H1 (cell line): Measurements from ENCODE around the gene RPP30. TPM values are rescaled to one million over a fixed set of nuclear protein-coding genes. Genes with fewer than 3 reads are reported as not detected.
A peak's percentile ranks its signal among the peaks of the same experiment; 100 is the strongest.

Experiments used
- ASH2L ChIP-seq: fragments of 200-600, 300-600 bp; sonication (generic); IDR thresholded peaks from one replicate; pipeline ENCODE4 v1.7.1; 2017; ENCODE audit warnings: low read length
- SIX5 ChIP-seq: IDR thresholded peaks from 2 replicates; pipeline ENCODE4 v1.6.1; 2011; ENCODE audit warnings: mild to moderate bottlenecking, low read depth, low read length
- TCF12 ChIP-seq: IDR thresholded peaks from 2 replicates; pipeline ENCODE4 v1.6.1; 2011; ENCODE audit warnings: low read depth, mild to moderate bottlenecking, low read length
- polyA plus RNA-seq, 7 experiments: library from polyadenylated mRNA; depleted of rRNA in 3 of 7; stranded (reverse) in 5 of 7; unstranded in 2 of 7; fragments of >200 nt in 5 of 7; fragments of 200-250 nt in 2 of 7; gene quantifications; 1 replicate in 5 of 7; 2 replicates in 1 of 7; 4 replicates in 1 of 7; pipeline versions ENCODE4 v1.2.1 to v1.2.3, GENCODE V29; 2011 to 2013; ENCODE audit warnings: missing spikeins in 2 of 7, mixed read lengths in 2 of 7
- total RNA-seq: library from RNA; stranded (reverse); fragmentation: NEBNext Ultra II Directional; extraction: Animal tissue kit (Norgen Biotek cat#: 25700); gene quantifications from 2 replicates; pipeline ENCODE4 v1.2.1, GENCODE V29; 2021

The RPP30 gene
- total and polyA plus RNA-seq, 2 of the 8 experiments (the other 6 are each of a cell fraction or from before 2014, with no cell fraction given): 38.9 to 79.7 TPM

DNA sequence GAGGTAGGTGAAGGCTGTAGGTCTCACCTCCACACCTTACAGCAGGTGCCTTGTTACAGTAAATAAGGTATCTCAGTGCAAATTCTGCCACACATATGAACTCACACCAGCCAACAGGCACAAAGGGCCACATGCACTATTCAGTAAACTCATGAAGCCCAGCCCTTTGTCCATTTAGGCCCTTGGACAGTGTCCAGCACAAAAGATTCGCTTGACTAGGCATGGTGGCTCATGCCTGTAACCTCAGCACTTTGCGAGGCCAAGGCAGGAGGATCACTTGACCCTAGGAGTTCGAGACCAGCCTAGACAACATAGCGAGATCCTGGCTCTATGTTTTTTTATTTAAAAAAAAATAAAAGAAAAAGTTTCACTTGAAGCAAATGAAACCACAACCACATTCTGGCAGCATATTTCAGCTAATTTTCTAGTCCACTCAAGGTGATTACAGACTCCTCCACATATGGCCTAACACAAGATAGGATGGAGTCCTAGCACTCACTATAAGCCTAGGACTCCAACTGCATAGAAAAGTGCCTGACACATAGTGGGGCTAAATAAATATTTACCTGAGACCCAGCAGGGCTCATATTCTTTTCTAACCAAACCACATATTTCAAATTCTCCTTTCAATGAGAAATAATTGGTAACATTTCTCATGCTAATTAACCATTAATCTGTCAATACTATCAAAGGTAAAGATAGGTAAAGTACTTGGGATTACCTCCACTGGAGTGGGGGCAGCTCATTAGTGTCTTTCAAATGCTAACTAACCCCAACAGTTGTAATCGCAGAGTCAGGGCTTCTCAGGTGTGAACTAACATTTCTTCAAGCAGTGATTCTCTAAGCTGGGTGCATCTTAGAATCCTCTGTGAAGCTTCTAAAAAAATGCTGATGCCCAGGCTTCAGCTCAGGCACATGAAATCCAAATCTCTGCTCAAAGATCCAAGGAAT, 53.6 kb downstream of the RPP30 start (continued):
- TF ChIP-seq ASH2L: peak; percentile 22
- peak; percentile 93 for TF ChIP-seq TCF12
- peak; percentile 14; the same call in 1 of the 2 replicates for TF ChIP-seq SIX5
- TF ChIP-seq, all 59 proteins: peak for 18
